GM21526 (cell line): Measurements from ENCODE around the gene EZH1.
A peak's percentile ranks its signal among the peaks of the same experiment; 100 is the strongest.

Source experiments
- ATAC-seq: cut with Tn5 transposase; IDR thresholded peaks from one replicate; pipeline ENCODE4 v1.9.1; 2021; ENCODE audit warnings: moderate library complexity; ENCODE audit not compliant: unreplicated experiment, low FRiP score

The EZH1 gene

GRCh38 chr17:42725143-42725542, 19.7 kb downstream of the EZH1 start:
- no peak for ATAC-seq

- no peak for ATAC-seq
These were observed 21.2 kb downstream of the EZH1 start for GRCh38 chr17:42723636-42724035.

- ATAC-seq = no peak
These were observed 23.8 kb downstream of the EZH1 start for GRCh38 chr17:42720996-42721583.

- no peak for ATAC-seq
These were observed 35.3 kb downstream of the EZH1 start for GRCh38 chr17:42709561-42709960.

- no peak for ATAC-seq
These were observed 36.3 kb downstream of the EZH1 start for GRCh38 chr17:42708588-42708987.

GRCh38 chr17:42706732-42707131, 38.1 kb downstream of the EZH1 start:
- ATAC-seq = no peak

- peak; percentile 54 for ATAC-seq
These were observed 39.9 kb downstream of the EZH1 start for GRCh38 chr17:42704837-42705494.

- ATAC-seq = no peak
These were observed 40.4 kb downstream of the EZH1 start for GRCh38 chr17:42704490-42704836.

- no peak for ATAC-seq
These were observed 42.4 kb downstream of the EZH1 start for GRCh38 chr17:42702446-42702845.

GRCh38 chr17:42700586-42701289, 44.1 kb downstream of the EZH1 start:
- no peak for ATAC-seq

GRCh38 chr17:42699415-42699740, 45.5 kb downstream of the EZH1 start:
- ATAC-seq = no peak

- no peak for ATAC-seq
These were observed 46.0 kb downstream of the EZH1 start for GRCh38 chr17:42698736-42699414.

- no peak for ATAC-seq
These were observed 47.6 kb downstream of the EZH1 start for GRCh38 chr17:42697108-42697811.

GRCh38 chr17:42695500-42695899, 49.3 kb downstream of the EZH1 start:
- ATAC-seq = no peak

GRCh38 chr17:42694524-42694923, 50.3 kb downstream of the EZH1 start:
- no peak for ATAC-seq

- ATAC-seq = no peak
These were observed 52.4 kb downstream of the EZH1 start for GRCh38 chr17:42692489-42692888.

- no peak for ATAC-seq
These were observed 53.8 kb downstream of the EZH1 start for GRCh38 chr17:42691021-42691545.

GRCh38 chr17:42690596-42690995, 54.2 kb downstream of the EZH1 start:
- no peak for ATAC-seq

- no peak for ATAC-seq
These were observed 57.0 kb downstream of the EZH1 start for GRCh38 chr17:42687707-42688320.

GRCh38 chr17:42686520-42687128, 58.2 kb downstream of the EZH1 start:
- no peak for ATAC-seq
